HPDE6-E6E7 (cell line): ENCODE data around the gene EHD4.
A peak's percentile ranks its signal among the peaks of the same experiment; 100 is the strongest.

ENCODE experiments used
- DNase-seq: peaks from one replicate; pipeline ENCODE4 v3.0.0; 2011; ENCODE audit warnings: missing footprints; ENCODE audit errors: extremely low spot score

EHD4 gene

DNA sequence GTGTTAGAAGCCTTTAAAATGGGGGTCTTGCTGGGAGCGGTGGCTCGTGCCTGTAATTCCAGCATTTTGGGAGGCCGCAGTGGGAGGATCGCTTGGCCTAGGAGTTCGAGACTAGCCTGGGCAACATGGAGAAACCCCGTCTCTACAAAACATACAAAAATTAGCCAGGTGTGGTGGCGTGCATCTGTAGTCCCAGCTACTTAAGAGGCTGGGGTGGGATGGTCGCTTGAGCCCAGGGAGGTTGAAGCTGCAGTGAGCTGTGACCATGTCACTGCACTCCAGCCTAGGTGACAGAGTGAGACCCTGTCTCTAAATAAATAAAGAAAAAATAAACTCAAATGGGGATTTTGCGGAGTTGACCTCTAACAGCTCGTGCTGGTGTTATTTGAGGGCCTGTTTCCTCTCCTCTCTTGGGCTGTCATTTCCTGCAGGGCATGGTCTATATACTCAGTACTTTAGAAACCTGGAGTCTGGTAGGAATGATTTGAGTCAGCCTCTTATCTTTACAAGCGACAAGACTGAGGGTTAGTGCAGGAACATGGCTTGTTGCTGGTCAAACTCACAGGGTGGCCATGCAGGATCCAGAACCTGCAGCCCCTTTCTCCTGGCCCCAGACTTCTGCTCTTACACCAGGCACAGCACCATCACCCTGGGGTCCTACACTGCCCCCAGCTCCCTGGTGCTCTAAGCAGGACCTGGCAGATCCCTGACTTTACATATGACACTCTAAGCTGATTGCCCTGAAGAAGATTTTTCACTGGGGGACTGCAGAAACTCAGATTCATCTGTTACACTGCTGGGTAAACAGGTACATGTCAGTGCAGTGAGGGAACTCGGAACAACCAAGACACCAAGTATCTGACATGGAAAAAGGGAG, 15.1 kb downstream of the EHD4 start:
- no peak for DNase-seq

DNA sequence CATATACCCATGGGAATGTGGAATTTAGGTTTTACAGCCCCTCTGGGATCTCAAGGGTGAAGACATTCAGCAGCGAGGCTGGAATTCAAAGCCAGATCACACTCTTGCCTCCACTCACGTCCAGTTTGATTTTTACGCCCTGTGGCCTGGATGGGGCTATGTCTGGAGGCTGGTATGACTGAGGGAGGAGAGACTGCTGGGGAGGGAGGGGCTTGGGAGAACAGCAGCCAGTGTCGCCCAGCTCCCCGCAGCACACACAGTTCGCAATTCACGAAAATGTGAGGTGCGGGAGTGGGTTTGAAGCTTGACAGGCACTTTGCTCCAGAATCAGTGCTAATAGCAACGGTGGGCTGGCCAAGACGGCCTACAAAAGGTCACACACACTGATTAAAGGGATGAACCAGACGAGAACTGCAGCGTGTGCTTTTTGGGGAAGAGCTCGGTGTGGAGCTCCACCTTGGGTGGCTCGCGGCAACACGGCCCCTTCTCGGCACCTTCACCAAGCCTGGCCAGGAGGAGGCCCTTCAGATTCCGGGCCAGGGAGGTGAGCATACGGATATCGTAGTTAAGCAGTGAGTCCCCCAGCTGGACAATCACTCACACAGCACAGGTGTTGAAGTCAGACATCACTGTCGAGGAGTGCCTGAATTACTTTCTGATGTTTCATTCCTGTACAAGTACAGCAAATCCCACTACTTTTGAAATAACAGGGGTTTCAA, 16.4 kb downstream of the EHD4 start:
- no peak for DNase-seq

DNA sequence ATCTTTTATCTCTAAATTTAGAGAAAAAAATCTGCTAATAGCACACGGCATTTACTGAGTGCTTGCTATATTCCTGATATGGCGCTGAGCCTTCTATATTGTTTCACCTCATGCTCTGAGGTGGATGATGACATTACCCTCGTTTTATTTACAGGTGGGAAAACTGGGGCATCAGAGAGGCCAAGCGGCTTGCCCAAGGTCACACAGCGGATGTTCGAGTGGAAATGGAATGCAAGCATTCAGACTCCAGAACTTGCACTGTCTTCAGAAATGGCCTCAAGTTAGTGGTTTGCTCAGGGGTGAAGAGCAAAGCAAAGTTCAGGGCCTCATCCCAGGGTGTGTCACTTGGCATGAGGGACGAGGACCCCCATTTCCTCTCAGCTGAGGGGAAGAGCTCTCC, 17.3 kb downstream of the EHD4 start:
- no peak for DNase-seq

DNA sequence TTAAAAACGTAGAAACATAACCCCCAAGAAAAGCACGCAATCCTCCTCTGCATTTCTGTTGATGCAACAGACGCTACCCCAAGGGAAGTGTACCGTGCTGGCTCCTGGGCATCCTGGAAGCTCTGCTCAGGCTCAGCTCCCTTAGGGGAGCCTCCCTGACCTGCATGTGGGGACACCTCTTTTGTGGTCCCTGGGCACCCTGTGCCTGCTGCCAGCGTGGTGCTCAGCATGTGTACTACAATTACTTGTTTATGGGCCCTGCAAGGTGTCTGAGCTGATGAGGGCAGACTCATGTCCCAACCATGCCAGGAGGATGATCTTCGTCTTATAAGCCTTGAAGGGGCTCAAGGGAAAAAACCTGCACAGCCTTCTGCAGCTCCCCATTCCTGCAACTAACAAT, 18.3 kb downstream of the EHD4 start:
- DNase-seq, result no peak

DNA sequence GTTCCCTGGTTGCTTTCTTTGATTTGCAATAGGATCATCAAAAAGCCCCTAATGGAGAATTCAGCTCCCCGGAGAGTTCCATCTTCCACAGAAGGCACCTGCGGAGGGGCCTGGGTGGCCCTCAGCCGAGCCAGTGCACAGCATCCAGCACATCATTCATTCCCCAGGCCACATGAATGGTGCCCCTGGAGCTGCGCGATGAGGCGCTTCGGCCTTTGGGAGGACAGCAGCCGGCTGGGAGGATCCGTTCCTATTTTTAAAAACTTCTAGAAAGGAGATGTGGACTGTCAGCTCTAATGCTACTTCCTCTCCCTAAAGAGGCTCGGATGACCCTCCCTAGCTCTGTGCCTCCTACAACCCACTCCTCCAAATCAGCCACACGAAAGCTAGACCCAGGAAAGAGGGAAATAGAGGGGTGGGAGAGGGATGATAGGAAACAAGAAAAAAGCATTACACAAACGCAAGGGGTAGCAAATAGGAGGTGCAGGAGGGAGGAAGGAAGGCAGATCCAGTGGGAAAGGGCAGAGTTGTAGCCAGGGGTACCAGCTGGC, 20.3 kb downstream of the EHD4 start:
- no peak for DNase-seq

DNA sequence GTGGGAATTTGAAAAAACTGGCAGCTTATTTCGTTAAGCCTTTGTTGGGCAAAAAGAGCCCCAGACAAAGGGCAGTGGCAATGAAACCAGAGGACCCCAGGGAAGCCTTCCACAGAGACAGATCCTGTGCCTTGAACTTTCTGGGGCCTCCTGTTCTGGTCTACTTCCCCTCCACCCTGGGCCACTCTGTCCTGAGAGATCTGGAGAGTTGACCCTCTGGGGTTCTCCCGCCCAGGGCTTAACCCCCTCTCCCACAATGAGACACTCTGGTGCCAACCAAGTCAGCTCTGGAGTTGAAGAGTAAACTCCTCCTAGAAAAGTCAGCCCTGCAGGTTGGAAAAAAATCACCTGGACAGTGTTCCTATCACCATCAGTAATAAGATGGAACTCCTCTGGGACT, 20.8 kb downstream of the EHD4 start:
- no peak for DNase-seq

DNA sequence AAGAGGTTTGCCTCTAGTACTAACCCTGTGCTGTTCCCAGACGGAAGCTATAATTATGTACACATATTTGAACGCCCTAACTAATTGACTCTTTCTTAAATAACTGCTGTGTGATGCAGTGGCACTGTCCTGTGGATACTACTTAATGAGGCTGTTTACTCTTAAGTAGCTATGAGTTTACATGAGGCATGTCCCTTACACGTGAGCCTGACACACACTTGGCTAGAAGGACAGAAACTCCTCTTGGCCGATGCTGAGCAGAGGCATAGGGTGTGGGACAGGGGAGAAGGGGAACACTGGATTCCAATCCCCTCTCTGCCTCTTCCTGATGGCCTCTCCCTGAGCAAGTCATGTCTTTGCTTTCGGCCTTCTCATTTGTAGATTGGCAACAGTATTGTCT, 21.9 kb downstream of the EHD4 start:
- DNase-seq, result no peak

DNA sequence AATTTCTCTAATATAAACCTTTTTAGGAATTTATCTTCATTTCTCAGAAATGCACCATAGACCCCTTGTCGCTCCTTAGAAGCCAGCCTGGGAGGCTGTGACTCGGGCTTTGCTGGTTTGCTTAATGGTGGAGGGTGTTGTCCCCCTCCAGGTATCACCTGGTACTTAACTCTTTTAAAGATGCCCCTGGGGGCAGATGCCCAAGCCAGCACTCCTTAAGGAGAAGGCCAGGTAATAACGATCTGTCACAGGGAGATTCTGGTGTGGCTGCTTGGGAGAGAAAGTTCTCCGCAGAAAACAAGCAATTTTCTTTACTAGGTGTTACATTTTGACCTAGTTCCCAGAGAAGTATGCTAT, 22.3 kb downstream of the EHD4 start:
- DNase-seq, result no peak

DNA sequence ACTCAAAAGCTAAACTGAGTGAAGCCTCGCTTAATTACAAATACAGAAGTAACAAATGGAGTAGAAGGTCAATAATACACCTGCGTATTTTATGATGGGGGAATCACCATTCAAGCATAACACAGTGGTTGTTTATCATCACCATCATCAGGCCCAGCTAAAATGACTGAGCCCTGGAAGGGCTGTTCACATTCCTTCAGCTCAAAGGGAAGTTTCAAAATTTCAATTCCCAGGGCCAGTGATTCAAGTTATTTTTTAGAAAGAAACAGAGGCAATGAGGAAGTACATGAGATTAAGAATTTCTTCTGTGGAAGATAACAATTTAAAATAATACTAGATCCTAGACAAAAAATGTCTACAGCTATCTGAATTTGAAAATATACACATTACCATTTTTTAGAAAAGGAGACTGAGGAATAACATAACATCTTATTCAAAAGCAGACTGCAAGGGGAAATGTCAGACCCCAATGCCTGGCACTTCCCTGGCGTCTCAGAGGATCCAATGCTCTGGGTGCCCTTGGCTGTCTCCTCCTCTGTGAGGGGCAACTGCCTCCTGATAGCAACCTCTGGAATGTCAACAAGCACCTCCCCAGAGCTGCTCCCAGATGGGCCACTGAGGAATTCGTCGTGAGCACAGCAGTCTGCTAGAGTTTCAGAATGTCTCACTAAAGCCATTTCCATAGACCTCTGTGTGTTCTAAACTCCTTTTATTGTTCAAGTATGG, 22.8 kb downstream of the EHD4 start:
- no peak for DNase-seq

DNA sequence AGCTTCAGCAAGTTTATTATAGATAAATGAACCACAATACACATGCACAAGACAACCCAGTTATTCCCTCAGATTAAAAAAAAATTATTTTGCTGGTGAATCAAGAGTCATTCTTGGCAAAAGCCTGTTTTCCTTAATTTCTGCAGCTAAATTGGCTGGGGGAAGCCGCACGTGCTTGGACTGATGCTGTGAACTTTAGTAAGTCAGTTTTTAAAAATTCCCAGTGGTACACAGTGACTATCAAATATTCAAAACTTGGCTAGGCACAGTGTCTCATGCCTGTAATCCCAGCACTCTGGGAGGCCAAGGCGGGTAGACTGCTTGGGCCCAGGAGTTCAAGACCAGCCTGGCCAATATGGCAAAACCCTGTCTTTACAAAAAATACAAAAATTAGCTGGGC, 23.9 kb downstream of the EHD4 start:
- no peak for DNase-seq

DNA sequence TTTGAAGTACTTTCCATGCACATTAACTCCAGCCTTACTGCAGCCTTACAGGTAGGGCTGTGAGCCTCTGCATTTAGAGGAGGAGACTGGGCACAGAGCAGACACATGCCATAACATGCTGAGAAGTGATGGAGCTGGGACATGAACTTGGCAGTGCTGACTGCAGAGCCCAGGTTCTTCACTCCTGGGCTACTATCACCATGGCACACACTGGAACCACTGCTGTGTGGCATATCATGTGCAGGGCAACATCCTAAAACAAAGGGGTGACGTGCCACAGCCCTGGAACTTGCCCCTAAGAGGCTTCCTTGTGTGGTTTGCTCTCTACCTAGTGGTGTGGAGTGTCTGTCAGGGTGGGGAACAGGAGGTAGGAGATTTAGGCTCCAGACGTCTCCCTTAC, 25.4 kb downstream of the EHD4 start:
- no peak for DNase-seq

DNA sequence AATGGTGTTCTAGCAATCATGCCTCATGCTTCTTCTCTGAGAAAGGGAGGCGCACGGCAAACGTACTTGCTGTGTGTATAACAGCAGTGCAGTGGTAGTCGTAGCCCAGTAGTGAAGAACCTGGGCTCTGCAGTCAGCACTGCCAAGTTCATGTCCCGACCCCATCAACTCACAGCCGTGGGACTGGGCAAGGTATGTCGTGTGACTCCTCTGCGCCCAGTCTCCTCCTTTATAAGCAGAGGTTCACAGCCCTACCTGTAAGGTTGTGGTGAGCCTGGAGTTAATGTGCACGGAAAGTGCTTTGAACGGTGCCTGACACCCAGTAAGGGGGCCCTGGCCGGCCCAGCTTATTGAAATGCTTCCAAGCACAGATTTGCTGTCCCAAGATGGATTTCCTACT, 26.6 kb downstream of the EHD4 start:
- DNase-seq, result no peak

DNA sequence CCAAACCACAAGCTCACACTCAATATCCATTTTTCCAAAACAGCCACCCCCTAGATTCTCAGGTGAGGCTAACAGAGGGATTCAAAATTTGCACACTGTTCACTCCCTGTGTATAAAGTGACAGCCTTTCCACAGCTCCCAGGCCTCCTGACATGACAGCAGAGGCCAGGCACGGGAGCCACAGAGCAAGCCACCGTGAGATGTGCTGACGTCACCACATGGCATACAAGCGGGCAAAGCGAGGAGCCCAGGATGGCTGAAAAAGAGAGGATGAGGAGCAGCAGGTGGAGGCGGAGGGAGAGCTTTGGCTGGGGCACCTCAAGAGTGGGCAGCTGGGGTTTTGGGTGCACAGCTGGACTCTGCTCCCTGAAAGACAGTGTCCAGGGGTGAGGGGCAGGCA, 27.1 kb downstream of the EHD4 start:
- DNase-seq, result no peak

DNA sequence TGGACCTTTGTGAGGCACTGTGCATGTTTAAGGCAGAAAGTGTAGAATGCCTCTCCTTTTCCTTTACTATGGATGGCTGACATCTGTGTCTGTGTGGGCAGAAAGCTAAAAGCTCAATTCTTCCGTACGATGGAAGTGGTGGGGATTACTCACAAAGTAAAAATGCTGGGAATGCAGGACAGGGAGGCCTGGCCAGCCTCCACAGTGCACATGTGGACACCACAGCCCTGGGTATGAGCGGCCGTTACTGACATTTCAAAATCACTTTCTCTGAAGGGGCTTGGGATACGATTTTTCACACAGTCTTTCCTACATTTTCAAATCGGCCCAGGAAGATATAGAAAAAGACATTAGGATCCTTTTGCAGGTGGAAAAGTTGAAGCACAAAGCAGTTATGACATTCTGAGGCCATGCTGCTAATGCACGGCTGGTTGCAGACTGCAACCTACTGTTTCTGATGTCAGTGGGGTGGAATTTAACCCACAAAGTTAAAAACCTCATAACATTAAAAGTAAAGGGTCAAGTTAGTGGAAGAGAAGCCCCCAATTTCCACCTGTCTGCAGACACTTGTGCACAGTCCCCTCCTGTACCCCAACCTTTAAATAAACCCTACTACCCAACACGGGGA, 27.9 kb downstream of the EHD4 start:
- peak; percentile 38 for DNase-seq

DNA sequence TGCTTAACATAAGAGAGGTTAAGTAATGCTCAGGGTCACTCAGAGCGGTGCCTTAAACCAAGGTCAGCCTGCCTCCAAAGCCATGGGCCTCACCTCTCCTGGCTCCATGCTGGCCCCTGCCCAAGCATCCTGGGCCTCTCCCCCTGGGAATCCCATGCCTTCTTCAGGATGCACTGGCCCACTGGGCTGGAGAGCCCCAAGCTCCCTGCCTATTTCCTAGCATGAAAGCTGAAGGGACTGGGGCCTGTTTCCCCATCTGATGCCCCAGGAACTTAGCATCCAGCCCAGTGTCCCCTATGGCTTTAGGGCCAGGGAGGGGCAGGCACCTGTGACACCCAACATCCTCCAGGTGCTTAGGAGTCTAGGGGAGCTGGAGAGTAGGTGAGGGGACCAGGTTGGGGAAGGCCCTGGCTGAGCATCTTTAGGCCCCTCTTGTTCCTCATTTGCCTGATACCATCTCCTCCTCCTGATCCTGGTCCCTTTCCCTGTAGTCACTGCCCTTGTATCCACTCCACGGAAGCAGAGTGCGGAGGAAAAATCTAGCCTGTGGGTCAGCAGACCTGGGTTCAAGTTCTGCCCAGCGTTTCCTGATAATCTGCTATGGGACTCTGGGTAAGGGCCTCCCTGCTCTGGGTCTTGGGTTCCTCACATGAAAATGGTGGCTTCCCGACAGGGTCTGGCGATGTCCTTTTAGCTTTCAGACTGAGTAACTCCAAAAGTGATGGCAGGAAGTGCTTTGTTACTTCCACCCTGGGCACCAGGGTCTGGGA, 28.6 kb downstream of the EHD4 start:
- no peak for DNase-seq

DNA sequence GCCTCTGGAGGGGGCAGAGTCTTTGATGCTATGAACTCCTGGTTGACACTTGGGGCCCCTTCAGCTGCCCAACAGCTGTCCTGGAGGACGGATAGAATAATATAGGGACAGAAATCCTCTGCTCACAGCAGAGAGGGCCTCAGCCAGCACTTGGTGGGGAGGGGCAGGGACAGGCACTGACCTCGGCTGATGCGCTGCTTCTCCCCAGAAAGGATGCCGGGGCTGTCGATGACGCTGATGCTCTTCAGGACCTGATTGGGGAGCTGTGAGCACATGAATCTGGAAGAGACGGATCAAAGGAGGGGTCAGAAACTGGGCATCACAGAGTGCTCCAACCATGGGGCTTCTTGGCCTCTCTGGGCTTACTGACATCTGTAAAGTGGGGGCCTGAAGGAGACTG, 29.5 kb downstream of the EHD4 start:
- no peak for DNase-seq

DNA sequence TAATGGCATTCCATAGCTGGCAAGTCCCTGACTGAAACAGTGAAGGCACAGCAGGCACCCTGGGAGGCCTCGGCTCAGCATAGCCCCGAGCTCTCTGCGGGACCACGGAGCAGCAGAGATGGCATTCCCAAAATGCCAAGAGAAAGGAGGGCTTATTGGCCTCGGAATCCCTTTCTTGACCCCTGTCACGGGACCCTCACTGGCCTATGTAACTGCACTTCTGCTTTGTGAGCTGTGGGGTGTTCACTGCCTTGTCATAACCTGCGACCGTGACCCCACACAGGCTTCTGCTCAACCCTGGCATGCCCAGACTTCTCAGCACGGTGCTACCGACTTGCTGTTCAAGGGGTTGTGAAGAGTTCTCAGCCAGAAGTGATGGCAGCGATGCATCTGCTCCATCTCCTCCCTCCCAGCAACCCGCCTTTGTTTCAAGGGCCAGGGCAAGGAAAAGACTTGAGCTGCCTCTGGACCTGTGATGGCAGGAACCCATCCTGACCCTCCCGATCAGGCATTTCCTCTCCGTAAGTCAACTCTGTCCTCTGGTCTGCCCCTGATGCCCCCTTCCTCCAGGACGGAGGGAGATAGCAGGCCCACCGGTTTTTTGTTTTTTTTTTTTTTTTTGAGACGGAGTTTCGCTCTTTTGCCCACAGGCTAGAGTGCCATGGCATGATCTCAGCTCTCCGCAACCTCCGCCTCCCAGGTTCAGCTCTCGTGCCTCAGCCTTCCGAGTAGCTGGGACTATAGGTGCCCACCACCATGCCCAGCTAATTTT, 30.5 kb downstream of the EHD4 start:
- no peak for DNase-seq

DNA sequence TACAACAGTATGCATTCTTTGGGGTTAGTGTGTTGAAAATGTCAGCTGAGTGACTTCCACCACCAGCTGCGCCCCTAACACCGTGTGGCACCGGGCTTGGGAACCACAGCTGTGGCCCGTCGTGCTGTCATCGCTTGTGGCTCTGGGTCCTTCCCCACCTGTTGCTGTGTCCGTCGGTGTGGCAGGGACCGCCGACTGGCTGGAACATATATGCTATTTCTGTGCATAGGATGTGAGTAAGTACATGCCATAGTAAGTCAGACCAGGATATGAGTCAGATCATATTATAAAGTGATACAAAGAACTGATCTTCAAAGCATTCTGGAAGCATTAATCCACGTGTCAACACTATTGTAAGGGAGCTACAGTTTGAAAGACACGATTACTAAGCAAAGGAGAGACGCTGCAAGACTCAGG, 31.9 kb downstream of the EHD4 start:
- peak; percentile 78 for DNase-seq

DNA sequence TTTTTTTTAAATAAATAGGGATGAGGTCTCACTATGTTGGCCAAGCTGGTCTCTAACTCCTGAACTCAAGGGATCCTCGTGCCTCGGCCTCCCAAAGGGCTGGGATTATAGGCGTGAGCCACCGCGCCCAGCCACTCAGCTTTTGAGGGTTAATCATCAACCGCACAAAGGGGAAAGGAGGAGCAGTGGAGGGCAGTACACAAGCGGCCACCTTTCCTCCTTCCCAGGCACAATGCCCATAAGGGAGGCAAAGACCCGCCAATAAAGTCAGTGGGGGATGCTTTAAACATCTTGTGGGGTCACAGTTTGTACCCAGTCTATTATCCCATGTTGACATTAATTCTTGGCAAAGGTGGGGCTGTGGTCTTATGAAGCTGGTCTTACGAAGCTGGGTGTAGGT, 32.4 kb downstream of the EHD4 start:
- DNase-seq, result no peak

DNA sequence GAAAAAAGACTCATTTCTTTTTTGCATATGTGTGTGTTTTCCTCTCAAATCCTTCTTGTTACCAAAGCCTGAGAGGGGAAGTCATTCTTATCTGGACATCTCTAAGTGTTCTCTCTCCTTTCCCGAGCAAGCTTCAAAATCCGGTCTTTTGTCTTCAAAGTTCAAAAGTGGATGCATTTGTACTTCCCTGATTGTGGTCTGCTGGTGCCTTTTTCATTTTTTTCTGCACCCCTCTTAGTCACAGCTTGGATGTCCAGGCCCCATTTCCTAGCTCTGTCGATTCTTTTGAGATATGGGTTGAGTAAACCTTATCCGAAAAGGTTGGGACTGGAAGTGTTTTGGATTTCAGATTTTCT, 34.8 kb downstream of the EHD4 start:
- DNase-seq, result no peak
